ENCODE results near the gene NCAPH2. TPM values are rescaled to one million over a fixed set of nuclear protein-coding genes. Genes with fewer than 3 reads are reported as not detected.
A peak's percentile ranks its signal among the peaks of the same experiment; 100 is the strongest.

NCAPH2 gene
- total and polyA plus RNA-seq, 2 of the 13 experiments (the other 11 are each of a cell fraction or from before 2014, with no cell fraction given), result 28.1 to 64.4 TPM

DNA sequence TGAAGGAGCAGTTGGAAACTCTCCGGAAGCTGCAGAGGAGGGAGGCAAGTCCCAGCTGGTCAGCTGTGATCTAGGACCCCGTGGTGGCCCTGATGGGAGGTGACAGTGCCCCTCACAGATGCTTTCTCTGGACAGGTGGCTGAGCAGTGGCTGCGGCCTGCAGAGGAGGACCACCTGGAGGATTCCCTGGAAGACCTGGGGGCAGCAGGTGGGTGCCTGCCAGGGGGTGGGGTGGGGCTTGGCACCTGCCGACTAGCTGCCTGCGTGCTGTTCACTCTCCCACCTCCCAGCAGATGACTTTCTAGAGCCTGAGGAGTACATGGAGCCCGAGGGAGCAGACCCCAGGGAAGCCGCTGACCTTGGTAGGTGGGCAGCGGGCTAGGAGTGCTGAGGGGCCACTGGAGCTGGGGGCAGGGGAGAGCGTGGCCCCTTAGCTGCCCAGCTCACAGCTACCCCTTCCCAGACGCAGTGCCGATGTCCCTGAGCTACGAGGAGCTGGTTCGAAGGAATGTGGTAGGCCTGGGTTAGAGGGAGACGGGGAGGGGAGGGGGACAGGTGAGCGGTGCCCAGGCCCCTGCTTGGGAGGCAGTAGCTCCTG is 14.3 kb downstream of the NCAPH2 start (continued):
- TF ChIP-seq ZNF598 (CRISPR knock-in tag; IDR thresholded peaks at IDR 0.05; ENCODE audit: borderline replicate concordance) (no peak), TBP (CRISPR knock-in tag; IDR thresholded peaks at IDR 0.05) (no peak), REXO4 (CRISPR knock-in tag; IDR thresholded peaks at IDR 0.05; ENCODE audit: borderline replicate concordance) (no peak), RARG (CRISPR knock-in tag; IDR thresholded peaks at IDR 0.05; ENCODE audit: low read depth) (no peak)

DNA sequence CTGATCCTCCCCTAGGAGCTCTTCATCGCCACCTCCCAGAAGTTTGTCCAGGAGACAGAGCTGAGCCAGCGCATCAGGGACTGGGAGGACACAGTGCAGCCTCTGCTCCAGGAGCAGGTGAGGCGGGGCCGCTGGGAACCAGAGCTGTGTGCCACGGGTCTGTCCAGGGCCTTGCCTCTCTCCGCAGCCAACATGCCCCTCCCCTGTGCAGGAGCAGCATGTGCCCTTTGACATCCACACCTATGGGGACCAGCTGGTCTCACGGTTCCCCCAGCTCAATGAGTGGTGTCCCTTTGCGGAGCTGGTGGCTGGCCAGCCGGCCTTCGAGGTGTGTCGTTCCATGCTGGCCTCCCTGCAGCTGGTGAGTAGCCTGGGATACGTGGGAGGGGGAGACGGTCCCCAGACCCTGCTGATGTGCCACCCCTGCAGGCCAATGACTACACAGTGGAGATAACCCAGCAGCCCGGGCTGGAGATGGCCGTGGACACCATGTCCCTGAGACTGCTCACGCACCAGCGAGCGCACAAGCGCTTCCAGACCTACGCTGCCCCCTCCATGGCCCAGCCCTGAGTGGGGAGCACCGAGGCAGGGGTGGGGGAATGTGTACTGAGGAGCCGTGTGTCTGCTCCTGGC is 14.9 kb downstream of the NCAPH2 start:
- ATAC-seq (no peak), DNase-seq (ENCODE audit: low spot score) (no peak), FAIRE-seq (no peak)
- H3K36me3 ChIP-seq (replicated peaks in 1 of 2; ENCODE audit: control insufficient read depth in 1 of 2, insufficient read depth in 2 of 2, low read length in 2 of 2), result peaks cover 16 to 43% of the 10 kb centered on the region in 2 experiments; a peak in 4 of 5 replicates
- POLR2A ChIA-PET, result interaction anchor here (1.0 kb wide), 1 partner anchor 38 kb away, joined by 3 read pairs; no protein-coding TSS in a partner anchor
- no peaks in the 10 kb centered on the region for H3K27me3 ChIP-seq (ENCODE audit: control insufficient read depth in 1 of 2, insufficient read depth in 2 of 2, low read length in 2 of 2)
- peaks cover 20% of the 10 kb centered on the region for H3K79me2 ChIP-seq (ENCODE audit: insufficient read depth, low read length)
- no peak overlapping the region for H3K4me3 ChIP-seq (replicated peaks in 1 of 3; ENCODE audit: insufficient read depth in 1 of 3, low read depth in 2 of 3, low read length in 3 of 3)
- in situ Hi-C loops (cut with HindIII; ENCODE audit: extremely low pct_ligation_motif_present, low pct_unique_long_range_greater_than_20kb) (no loop called here), intact Hi-C loops (cut with micrococcal nuclease; ENCODE audit: unreplicated experiment) (no loop called here)
- peaks cover 28% of the 10 kb centered on the region for H3K4me1 ChIP-seq (ENCODE audit: insufficient read depth, low read length)
- H4K20me1 ChIP-seq (ENCODE audit: insufficient read depth, low read length), result peaks cover 19% of the 10 kb centered on the region
- no peak overlapping the region for H3K9ac ChIP-seq (ENCODE audit: insufficient read depth, low read depth, low read length)
- CTCF ChIA-PET (ENCODE audit: low intra/inter-chr PET ratio, low total read pairs), result no interaction called here
- no peaks in the 10 kb centered on the region for H3K9me3 ChIP-seq (ENCODE audit: low read length)
- H3K4me2 ChIP-seq (ENCODE audit: low read depth, low read length), result no peak overlapping the region
- H3K27ac ChIP-seq (ENCODE audit: extremely low read length, insufficient read depth, low read length), result no peak overlapping the region
- 98% methylated on average over 11 of the region's 22 CpGs for WGBS (ENCODE audit: low lambda C conversion rate)
- H2AFZ ChIP-seq (ENCODE audit: low read length), result no peak overlapping the region
- BruUV-seq (replicated peaks), result no TSS peak
- no peak for TF ChIP-seq SRSF4 (IDR thresholded peaks at IDR 0.05; ENCODE audit: low read depth, low read length, poor library complexity, severe bottlenecking)
- TF ChIP-seq, protein P1, sequence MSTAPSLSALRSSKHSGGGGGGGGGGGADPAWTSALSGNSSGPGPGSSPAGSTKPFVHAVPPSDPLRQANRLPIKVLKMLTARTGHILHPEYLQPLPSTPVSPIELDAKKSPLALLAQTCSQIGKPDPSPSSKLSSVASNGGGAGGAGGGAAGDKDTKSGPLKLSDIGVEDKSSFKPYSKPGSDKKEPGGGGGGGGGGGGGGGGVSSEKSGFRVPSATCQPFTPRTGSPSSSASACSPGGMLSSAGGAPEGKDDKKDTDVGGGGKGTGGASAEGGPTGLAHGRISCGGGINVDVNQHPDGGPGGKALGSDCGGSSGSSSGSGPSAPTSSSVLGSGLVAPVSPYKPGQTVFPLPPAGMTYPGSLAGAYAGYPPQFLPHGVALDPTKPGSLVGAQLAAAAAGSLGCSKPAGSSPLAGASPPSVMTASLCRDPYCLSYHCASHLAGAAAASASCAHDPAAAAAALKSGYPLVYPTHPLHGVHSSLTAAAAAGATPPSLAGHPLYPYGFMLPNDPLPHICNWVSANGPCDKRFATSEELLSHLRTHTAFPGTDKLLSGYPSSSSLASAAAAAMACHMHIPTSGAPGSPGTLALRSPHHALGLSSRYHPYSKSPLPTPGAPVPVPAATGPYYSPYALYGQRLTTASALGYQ (CRISPR knock-in tag; IDR thresholded peaks at IDR 0.05), result no peak
- peak; percentile 89 for TF ChIP-seq AGO2 (optimal IDR thresholded peaks at IDR 0.05; ENCODE audit: low read depth, low read length)
- TF ChIP-seq ISX (CRISPR knock-in tag; conservative IDR thresholded peaks at IDR 0.05), result no peak
- TF ChIP-seq HDAC6 (IDR thresholded peaks at IDR 0.05; ENCODE audit: low read depth, low read length), result no peak
- no peak for TF ChIP-seq MEF2D (CRISPR knock-in tag; IDR thresholded peaks at IDR 0.05)
- no peak for TF ChIP-seq SALL2 (CRISPR knock-in tag; IDR thresholded peaks at IDR 0.05)
- TF ChIP-seq, protein P2, sequence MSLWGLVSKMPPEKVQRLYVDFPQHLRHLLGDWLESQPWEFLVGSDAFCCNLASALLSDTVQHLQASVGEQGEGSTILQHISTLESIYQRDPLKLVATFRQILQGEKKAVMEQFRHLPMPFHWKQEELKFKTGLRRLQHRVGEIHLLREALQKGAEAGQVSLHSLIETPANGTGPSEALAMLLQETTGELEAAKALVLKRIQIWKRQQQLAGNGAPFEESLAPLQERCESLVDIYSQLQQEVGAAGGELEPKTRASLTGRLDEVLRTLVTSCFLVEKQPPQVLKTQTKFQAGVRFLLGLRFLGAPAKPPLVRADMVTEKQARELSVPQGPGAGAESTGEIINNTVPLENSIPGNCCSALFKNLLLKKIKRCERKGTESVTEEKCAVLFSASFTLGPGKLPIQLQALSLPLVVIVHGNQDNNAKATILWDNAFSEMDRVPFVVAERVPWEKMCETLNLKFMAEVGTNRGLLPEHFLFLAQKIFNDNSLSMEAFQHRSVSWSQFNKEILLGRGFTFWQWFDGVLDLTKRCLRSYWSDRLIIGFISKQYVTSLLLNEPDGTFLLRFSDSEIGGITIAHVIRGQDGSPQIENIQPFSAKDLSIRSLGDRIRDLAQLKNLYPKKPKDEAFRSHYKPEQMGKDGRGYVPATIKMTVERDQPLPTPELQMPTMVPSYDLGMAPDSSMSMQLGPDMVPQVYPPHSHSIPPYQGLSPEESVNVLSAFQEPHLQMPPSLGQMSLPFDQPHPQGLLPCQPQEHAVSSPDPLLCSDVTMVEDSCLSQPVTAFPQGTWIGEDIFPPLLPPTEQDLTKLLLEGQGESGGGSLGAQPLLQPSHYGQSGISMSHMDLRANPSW (CRISPR knock-in tag; IDR thresholded peaks at IDR 0.05; ENCODE audit: borderline replicate concordance), result no peak
- TF ChIP-seq RBFOX2 (IDR thresholded peaks at IDR 0.05; ENCODE audit: low read depth, low read length), result peak; percentile 46
- TF ChIP-seq AKAP8 (CRISPR knock-in tag; IDR thresholded peaks at IDR 0.05), result 0 out of 2 replicates have a peak, but pooled peaks have one; percentile 23
- no peak for TF ChIP-seq KDM6A (CRISPR knock-in tag; IDR thresholded peaks at IDR 0.05; ENCODE audit: low read depth)
- TF ChIP-seq MXI1 (IDR thresholded peaks at IDR 0.05; ENCODE audit: borderline replicate concordance, low read depth, low read length), result no peak

All from HepG2 (cell line).